Measurements from ENCODE around the gene GOLGA6L9.
"Not testable (repeated sequence)": the region's sequence is repeated elsewhere in the genome, so short reads cannot be mapped to it uniquely, and the experiment has no call there.

Gene GOLGA6L9

GRCh38 chr15:82429693-82430092 lies at the start of gene GOLGA6L9:
Gene GOLGA6L9, plus strand, starts transcription at chr15:82429816. Its CDS starts 264 bp downstream, at chr15:82430080.
- not testable (repeated sequence) for DNase-seq

DNA sequence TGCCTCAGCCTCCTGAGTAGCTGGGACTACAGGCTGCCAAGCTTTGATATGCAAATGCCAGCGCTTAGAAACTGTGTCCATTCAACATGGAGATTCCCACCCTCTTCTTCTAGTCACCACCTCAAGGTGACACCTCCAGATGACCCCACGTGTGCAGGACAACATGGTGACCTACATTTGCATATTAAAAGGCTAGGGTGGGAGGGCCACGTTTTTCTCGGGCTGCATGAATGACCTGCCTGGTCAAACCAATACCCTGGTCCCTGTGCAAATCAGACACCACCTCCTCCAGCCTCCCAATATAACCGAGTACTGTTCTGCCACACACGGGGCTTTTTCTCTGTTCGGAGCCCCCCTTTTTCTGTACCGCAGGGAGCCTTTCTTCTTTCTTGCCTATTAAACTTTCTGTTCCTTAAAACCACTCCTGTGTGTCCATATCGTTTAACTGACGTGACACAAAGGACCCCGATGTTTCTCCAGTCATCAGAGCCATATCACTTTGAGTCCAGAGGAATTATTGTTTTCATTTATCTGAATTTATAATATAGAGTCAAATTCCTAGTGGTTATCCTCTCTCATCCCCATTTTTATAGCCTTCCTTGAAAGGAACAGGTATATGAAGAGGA lies 48.2 kb upstream of the GOLGA6L9 start:
- DNase-seq, result not testable (repeated sequence)

- DNase-seq, result not testable (repeated sequence)
These were observed 42.4 kb upstream of the GOLGA6L9 start for GRCh38 chr15:82387209-82387608.

DNA sequence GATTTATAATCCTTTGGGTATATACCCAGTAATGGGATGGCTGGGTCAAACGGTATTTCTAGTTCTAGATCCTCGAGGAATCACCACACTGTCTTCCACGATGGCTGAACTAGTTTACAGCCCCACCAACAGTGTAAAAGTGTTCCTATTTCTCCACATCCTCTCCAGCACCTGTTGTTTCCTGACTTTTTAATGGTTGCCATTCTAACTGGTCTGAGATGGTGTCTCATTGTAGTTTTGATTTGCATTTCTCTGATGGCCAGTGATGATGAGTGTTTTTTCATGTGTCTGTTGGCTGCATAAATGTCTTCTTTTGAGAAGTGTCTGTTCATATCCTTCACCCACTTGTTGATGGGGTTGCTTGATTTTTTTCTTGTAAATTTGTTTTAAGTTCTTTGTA lies 39.5 kb upstream of the GOLGA6L9 start:
- DNase-seq, result not testable (repeated sequence)

GRCh38 chr15:82392077-82392476 lies 37.5 kb upstream of the GOLGA6L9 start:
- not testable (repeated sequence) for DNase-seq

GRCh38 chr15:82393671-82394070 lies 35.9 kb upstream of the GOLGA6L9 start:
- DNase-seq, result no peak

GRCh38 chr15:82395788-82396187 lies 33.8 kb upstream of the GOLGA6L9 start:
- not testable (repeated sequence) for DNase-seq

- DNase-seq, result no peak
These were observed 31.8 kb upstream of the GOLGA6L9 start for GRCh38 chr15:82397817-82398216.

DNA sequence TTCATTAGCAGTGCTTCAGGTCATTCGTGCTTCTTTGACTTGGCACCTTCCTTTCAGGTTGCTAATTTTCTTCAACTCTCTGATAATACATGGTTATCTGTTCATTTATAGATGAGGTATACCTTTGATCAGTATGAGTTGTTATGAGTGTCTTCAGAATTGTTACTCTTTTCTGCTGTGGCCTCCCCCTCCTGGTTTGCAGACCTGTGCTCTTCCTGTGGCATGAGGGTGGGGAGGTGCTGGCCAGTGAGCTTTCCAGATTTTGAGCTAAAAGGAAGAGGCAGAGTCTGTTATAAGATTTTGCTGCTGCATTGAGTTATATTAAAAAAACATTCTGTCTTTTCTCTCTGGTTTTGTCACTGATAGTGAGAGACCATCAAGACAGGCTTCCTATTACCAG lies 30.8 kb upstream of the GOLGA6L9 start:
- no peak for DNase-seq

DNA sequence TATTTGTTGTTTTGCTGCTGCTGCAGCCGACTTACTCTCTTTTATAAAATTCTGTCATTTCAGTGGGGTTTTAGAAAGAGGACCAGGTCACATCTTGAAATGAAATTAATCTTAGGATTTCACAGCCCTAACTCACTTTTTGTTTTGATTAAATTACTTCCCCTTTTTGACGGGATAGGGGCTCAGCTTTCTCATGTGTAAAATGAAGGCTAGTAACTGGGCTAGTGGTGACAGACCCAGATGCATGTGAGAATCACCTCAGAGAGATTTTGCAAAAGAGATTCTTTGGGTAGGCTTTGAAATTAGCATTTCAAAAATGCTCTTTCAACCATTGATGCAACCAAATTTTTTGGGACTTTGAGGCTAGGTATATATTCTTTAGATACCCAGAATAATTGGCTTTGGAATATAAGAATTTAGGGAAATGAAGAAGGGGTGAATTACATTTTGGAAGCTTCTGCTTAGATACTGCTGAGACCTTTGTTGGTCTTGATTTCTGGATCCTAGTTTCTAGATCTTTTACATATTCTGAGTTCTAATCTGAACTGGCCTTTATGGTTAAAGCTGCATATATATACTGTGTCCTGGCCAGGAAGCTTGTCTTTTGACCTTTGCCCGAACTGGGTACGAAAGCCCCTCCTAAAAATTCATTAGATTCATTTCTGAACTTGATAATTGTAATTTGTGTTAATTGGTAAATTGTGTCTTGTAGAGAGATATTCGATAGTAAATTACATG lies 30.1 kb upstream of the GOLGA6L9 start:
- not testable (repeated sequence) for DNase-seq

- DNase-seq, result not testable (repeated sequence)
These were observed 27.7 kb upstream of the GOLGA6L9 start for GRCh38 chr15:82401918-82402317.

DNA sequence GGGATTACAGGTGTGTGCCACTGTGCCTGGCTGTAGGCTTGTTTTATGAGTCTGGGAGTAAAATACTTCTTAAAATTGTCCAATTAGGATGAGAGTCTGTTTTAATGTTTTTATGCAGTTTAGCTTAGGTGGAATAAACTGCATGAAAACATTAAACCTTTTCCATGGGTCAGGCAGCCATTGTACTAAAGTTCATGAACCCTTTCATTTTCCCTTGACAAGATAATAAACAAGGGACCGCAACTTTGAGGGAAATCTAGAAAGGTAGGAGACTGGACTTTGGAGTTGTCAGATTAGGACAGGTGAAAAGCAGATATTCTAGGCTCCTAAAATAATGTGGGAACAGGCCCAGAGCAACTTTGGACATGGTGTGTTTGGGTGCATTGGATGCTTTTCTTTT lies 27.3 kb upstream of the GOLGA6L9 start:
- not testable (repeated sequence) for DNase-seq

DNA sequence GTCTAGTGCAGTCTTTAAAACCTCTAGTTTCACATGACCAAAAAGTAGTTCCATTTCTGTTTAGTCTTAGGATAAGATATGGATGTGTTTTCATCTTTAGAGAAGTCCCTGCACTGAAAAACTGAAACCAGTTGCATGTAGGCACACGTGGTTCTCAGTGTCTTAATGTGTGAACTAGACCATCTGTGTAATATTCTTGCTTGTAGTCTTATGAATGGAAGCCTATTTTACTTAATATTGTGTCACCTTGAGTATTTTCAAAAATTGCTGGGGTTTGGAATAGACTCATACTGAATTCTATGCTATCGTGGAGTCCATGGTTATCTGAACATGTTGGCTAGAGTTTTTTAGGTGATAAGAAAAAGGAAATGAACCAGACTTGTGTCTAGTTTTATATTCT lies 23.4 kb upstream of the GOLGA6L9 start:
- DNase-seq, result not testable (repeated sequence)

- not testable (repeated sequence) for DNase-seq
These were observed 19.3 kb upstream of the GOLGA6L9 start for GRCh38 chr15:82410306-82410705.

DNA sequence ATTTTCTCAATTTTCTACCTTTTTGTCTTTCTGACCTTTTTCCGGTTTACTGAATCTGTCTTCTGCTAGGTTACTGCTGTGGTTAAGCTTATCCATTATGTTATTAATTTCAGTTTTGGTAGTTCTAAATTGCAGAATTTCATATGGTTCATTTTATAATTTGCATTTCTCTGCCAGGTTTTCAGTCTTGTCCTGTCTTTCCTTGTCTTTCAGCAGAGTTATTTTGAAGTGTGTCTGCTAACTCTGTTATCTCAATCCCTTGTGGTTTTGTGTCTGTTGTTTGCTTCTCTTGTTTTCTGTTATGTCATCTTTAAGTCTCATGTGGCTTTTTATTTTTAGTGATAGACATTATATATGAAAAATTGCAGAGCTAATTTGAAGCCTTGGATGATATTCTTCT lies 18.0 kb upstream of the GOLGA6L9 start:
- not testable (repeated sequence) for DNase-seq

- not testable (repeated sequence) for DNase-seq
These were observed 15.0 kb upstream of the GOLGA6L9 start for GRCh38 chr15:82414525-82415191.

- DNase-seq, result not testable (repeated sequence)
These were observed 9.1 kb upstream of the GOLGA6L9 start for GRCh38 chr15:82420516-82420915.

DNA sequence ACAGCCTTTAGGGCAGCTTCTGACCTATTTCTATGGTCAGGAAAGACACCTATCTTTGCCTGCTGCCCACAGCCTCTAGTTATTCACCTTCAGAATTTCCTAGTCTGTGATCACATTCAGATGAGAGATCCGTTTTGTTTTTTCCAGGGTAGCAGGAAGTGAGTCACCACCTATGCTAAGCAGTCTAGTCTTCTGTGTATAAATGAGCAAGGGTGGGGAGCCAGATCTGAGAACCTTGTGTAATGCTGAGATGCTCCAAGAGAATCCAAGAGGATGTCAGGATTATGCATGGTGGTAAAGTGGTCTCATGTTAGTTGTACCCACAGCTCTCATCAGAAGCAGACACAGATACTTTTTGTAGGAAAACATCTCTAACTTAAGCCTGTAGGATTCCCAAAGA lies 8.7 kb upstream of the GOLGA6L9 start:
- DNase-seq, result not testable (repeated sequence)

DNA sequence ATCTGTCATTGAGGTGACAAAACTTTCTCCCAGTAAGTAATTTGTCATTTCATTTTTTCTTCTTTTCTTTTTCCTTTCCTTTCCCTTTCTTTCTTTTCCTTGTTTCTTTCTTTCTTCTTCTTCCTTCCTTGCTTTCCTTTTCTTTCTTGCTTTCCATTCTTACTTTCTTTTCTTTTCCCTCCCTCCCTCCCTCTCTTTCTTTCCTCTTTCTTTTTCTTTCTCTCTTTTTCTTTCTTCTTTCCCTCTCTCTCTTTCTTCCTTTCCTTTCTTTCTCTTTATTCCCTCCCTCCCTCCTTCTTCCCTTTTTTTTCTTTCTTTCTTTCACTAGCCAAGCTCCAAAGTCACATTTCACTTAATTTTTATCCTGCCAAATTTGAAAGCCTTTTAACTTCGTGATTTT lies 2.5 kb upstream of the GOLGA6L9 start:
- DNase-seq, result not testable (repeated sequence)

DNA sequence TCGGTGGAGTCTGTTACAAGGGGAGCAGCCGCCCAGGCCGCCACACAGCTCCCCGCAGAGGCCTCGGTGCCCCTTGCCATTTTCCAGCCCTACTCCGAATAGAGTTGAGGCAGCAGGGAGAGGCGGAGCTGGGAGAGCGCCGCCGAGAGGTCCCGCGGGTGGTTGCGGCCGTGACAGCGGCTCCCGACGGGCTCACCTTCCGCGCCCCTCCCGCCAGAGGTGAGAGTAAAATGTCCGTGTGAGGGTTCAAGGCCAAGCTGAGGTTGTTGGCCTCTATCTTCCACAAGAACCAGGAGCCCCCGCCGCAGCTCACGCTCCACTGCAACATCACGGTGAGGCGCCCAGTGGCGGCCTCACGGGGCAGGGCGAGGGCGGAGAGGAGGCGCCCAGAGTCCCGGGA lies 15.8 kb downstream of the GOLGA6L9 start:
- not testable (repeated sequence) for DNase-seq

- not testable (repeated sequence) for DNase-seq
These were observed 27.7 kb downstream of the GOLGA6L9 start for GRCh38 chr15:82457336-82457735.

- not testable (repeated sequence) for DNase-seq
These were observed 36.0 kb downstream of the GOLGA6L9 start for GRCh38 chr15:82465629-82466028.

GRCh38 chr15:82468205-82468604 lies 38.6 kb downstream of the GOLGA6L9 start:
- DNase-seq, result not testable (repeated sequence)

DNA sequence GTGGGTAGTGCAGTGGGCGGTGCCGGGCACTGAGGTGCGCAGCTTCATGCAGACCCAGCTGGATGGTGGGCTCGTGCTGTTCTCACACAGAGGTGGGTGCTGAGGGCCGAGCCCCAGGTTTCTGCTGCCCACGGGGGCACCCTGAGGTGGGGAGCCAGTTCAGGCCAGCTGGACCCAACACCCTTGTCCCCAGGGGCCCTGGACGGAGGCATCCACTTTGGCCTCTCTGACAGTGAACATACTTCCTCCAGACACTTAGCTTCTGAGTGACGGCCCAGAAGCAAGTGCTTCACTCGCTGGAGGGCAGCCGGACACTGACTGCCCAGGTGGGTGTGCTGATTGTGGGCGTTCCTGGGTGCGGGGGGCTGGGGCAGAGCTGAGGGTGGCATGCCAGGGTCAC lies 39.8 kb downstream of the GOLGA6L9 start:
- DNase-seq, result not testable (repeated sequence)

All from NCI-H1436 (cell line).